Naive thymus-derived CD8-positive, alpha-beta T cell (primary cell): ENCODE data around the gene B3GNT9. TPM values are rescaled to one million over a fixed set of nuclear protein-coding genes. Genes with fewer than 3 reads are reported as not detected.

Experiments used
- ATAC-seq, 2 donors: fragments of 150-1000 bp; cut with Tn5 transposase in 1 of 2; sonication (Bioruptor Pico), chemical (Tn5 transposase) in 1 of 2; 1 replicate in 1 of 2; 2 replicates in 1 of 2; pipeline ENCODE4 v1.10.0; 2021; ENCODE audit warnings: mild to moderate bottlenecking in 2 of 2, moderate library complexity in 2 of 2
- POLR2A ChIA-PET: fragments of 350-600 bp; sonication (Branson Sonifier 250); formaldehyde crosslinking; loops from one replicate; lab custom pipeline; 2021; ENCODE audit warnings: antibody characterized with exemption; lab: Charles Lee
- DNase-seq, 10 donors: peaks; one replicate each; pipeline versions ENCODE4 v3.0.0 to v3.0.0-alpha.2; 2020 to 2022
- H3K27ac Mint-ChIP-seq, 10 donors: one replicate each; pipeline ENCODE4 v1.8.0; 2020 to 2022; ENCODE audit warnings: mild to moderate bottlenecking in 10 of 10, mixed read lengths in 10 of 10, moderate library complexity in 4 of 10, inconsistent platforms in 1 of 10
- H3K27me3 Mint-ChIP-seq, 5 donors: one replicate each; pipeline ENCODE4 v1.8.0; 2021 to 2022; ENCODE audit warnings: mixed read lengths in 5 of 5
- H3K36me3 Mint-ChIP-seq, 3 donors: one replicate each; pipeline ENCODE4 v1.8.0; 2020 to 2022; ENCODE audit warnings: mixed read lengths in 3 of 3, mild to moderate bottlenecking in 2 of 3, inconsistent platforms in 1 of 3
- H3K4me1 Mint-ChIP-seq, 4 donors: one replicate each; pipeline ENCODE4 v1.8.0; 2021 to 2022; ENCODE audit warnings: mixed read lengths in 4 of 4
- H3K4me3 Mint-ChIP-seq, 10 donors: one replicate each; pipeline ENCODE4 v1.8.0; 2020 to 2022; ENCODE audit warnings: mild to moderate bottlenecking in 10 of 10, mixed read lengths in 10 of 10, moderate library complexity in 6 of 10, inconsistent platforms in 1 of 10
- H3K9me3 Mint-ChIP-seq, 9 donors: one replicate each; pipeline ENCODE4 v1.8.0; 2020 to 2022; ENCODE audit warnings: mixed read lengths in 9 of 9, mild to moderate bottlenecking in 3 of 9, inconsistent platforms in 1 of 9, moderate library complexity in 1 of 9
- polyA plus RNA-seq, 3 donors: library from polyadenylated mRNA; unstranded; fragments of 300-500 nt; fragmentation: Illumina TruSeq; gene quantifications; one replicate each; pipeline ENCODE4 v1.2.3, GENCODE V29; 2021
- total RNA-seq, 8 experiments: library from RNA in 2 of 8; stranded (reverse) in 2 of 8; gene quantifications; one replicate each; pipeline ENCODE4 v1.2.3 and lab custom pipeline; 2021 to 2026

Gene B3GNT9
- total and polyA plus RNA-seq, 5 experiments from 2014 or later = 0.19 to 1.8 (median 1.1) TPM

DNA sequence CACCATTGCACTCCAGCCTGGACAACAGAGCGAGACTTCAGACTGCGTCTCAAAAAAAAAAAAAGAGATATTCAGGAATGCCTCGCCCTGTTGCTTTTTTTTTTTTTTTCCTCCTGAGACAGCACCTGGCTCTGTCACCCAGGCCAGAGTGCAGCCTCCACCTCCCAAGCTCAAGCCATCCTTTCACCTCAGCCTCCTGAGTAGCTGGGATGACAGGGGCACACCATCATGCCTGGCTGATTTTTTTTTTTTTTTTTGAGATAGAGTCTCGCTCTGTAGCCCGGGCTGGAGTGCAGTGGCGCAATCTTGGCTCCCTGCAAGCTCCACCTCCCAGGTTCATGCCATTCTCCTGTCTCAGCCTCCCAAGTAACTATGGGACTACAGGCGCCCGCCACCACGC lies 33.1 kb downstream of the B3GNT9 start:
- Mint-ChIP-seq H3K9me3 (no peaks in the 10 kb centered on the region), H3K4me3 (no peak overlapping the region), H3K4me1 (peaks cover 10 to 36% (median 18%) of the 10 kb centered on the region in 4 donors), H3K27ac (no peak overlapping the region), H3K27me3 (no peaks in the 10 kb centered on the region), H3K36me3 (peaks cover 5 to 38% (median 9%) of the 10 kb centered on the region in 3 donors)
- DNase-seq (no peak), ATAC-seq (no peak)
- POLR2A ChIA-PET = interaction anchor here (0.7 kb wide), 2 partner anchors 51 to 60 kb away, joined by 5 to 6 read pairs; no protein-coding TSS in a partner anchor

DNA sequence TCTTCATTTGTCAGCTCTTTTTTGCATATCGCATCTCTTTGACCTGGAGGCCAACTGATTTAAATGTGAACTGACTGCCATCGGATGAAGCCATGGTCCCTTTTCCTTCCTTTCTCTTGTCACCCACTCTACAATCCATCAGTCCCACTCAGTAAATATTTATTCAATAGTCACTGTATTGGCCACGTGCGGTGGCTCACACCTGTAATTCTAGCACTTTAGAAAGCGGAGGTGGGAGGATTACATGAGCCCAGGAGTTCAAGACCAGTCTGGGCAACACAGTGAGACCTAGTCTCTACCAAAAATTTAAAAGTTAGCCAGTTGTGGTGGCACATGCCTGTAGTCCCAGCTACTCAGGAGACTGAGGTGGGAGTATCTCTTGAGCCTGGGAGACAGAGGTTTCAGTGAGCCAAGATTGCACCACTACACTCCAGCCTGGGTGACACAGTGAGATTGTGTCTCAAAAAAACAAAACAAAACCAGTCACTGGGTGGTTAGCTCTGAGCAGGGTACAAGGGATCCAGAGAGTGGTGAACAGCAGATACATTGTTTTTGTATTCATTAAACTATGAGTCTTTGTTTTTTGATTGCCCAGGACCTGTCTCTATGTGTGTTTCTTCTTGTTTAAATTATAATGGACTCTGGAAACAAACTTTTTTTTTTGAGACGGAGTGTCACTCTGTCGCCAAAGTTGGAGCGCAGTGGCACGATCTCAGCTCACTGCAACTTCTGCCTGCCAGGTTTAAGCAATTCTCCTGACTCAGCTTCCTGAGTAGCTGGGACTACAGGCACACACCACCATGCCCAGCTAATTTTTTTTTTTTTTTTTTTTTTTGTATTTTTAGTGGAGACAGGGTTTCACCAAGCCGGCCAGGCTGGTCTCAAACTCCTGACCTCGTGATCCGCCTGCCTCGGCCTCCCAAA lies 34.1 kb downstream of the B3GNT9 start:
- POLR2A ChIA-PET = interaction anchor here (0.7 kb wide), 1 partner anchor 50 kb away, joined by 5 read pairs; no protein-coding TSS in a partner anchor
- ATAC-seq (no peak), DNase-seq (no peak)
- peaks cover 5 to 29% (median 6%) of the 10 kb centered on the region in 3 donors for H3K36me3 Mint-ChIP-seq
- no peak overlapping the region for H3K4me3 Mint-ChIP-seq
- peak overlapping the region in 6 of 10 donors; percentile 19 to 63 (median 40) for H3K27ac Mint-ChIP-seq
- no peaks in the 10 kb centered on the region for H3K9me3 Mint-ChIP-seq
- no peaks in the 10 kb centered on the region for H3K27me3 Mint-ChIP-seq
- H3K4me1 Mint-ChIP-seq = peaks cover 14 to 46% (median 28%) of the 10 kb centered on the region in 4 donors

DNA sequence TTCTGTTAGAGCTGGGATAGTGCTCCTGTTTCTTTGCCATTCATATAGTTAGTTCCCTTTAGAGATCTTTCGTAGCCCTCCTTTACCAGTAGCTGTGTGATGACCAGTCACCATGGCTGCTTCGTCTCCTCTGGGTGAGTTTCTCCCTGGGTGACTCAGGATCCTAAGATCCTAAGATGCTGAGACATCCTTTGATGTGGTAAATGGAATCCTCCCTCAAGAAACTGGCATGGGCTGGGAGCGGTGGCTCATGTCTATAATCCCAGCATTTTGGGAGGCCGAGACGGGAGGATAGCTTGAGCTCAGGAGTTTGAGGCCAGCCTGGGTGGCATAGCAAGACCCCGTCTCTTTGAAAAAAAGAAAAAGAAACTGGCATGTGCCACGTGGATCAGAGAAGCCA lies 35.2 kb downstream of the B3GNT9 start:
- Mint-ChIP-seq H3K36me3 (peaks cover 2 to 24% (median 6%) of the 10 kb centered on the region in 3 donors), H3K9me3 (no peaks in the 10 kb centered on the region), H3K27ac (peak overlapping the region in 1 of 10 donors; percentile 21), H3K4me1 (peaks cover 19 to 56% (median 35%) of the 10 kb centered on the region in 4 donors), H3K27me3 (no peaks in the 10 kb centered on the region), H3K4me3 (no peak overlapping the region)
- POLR2A ChIA-PET = interaction anchor here (0.7 kb wide), 1 partner anchor 9 kb away, joined by 4 read pairs; no protein-coding TSS in a partner anchor
- DNase-seq (no peak), ATAC-seq (no peak)

DNA sequence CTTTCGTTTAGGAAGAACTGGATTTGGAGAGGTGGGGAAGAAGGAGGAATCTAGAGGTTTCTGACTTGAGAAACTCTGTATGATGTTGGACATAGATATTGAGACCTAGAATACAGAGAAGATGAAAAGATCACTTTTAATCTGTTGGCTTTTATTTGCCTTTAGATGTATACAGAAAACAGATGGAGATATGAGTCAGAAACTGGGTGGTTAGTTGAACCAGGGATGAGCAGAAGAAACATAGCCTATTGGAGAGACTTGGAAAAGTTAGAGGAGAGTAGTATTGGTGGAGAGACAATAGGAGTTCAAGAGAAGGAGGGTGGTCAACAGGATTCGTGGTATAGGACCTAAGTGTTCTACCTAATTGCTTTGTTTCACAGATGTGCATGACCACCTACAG lies 36.0 kb downstream of the B3GNT9 start:
- H3K4me1 Mint-ChIP-seq = peaks cover 23 to 58% (median 42%) of the 10 kb centered on the region in 4 donors

DNA sequence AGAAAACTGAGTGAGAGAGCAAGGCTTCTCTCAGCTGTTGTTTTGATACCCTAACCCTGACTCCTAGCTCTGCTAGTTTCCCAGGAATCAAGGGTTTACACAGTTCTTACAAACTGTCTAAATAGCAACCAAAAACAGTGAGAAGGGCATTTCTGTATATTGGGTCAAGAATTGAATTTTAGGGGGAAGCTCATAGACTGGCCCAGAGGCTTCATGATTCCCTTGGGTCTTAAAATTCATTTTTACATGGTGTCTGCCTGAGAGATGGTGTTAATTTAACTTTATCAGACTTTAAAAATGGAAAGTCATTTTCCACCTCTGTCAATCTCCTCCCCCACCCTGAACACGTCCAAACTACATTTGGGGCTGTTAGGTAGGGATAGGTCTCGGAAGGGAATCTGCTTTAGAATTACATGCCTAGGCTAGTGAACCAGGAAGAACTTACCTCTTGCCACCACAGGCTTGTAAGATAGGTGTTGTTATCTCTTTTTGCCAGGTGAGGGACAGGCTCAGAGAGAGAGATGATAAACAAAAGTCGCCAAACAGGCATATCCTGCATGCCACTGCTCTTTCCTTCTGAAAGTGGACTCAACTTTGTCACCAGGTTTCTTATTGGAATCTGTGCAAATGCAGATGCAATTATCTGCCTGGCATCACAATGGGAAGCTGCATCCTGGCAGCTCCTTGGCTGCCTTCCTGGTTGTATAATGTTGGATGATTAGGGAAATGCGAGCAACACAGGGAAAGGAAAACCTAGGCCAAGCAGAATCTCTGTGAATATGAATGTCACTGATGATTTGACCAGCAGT lies 38.0 kb downstream of the B3GNT9 start:
- peak overlapping the region in 3 of 10 donors; percentile 26 to 74 (median 58) for H3K27ac Mint-ChIP-seq
- ATAC-seq = no peak
- H3K4me3 Mint-ChIP-seq = no peak overlapping the region
- no peaks in the 10 kb centered on the region for H3K27me3 Mint-ChIP-seq
- DNase-seq = no peak
- no peaks in the 10 kb centered on the region for H3K9me3 Mint-ChIP-seq
- H3K36me3 Mint-ChIP-seq = peaks cover 0 to 10% (median 2%) of the 10 kb centered on the region in 3 donors
- peaks cover 26 to 62% (median 49%) of the 10 kb centered on the region in 4 donors for H3K4me1 Mint-ChIP-seq
- POLR2A ChIA-PET = interaction anchor here (0.5 to 0.8 kb wide), 3 partner anchors 11 to 56 kb away, joined by 3 to 11 read pairs (median 3); partner anchors contain the start of genes FBXL8 and TRADD

More for the DNA sequence above, 36.0 kb downstream of the B3GNT9 start:
- POLR2A ChIA-PET = no interaction called here
- H3K27me3 Mint-ChIP-seq = no peaks in the 10 kb centered on the region
- no peak for ATAC-seq
- H3K9me3 Mint-ChIP-seq = no peaks in the 10 kb centered on the region
- peak overlapping the region in 6 of 10 donors; percentile 16 to 48 (median 28) for H3K27ac Mint-ChIP-seq
- no peak overlapping the region for H3K4me3 Mint-ChIP-seq
- DNase-seq = no peak
- peaks cover 0 to 17% (median 3%) of the 10 kb centered on the region in 3 donors for H3K36me3 Mint-ChIP-seq

DNA sequence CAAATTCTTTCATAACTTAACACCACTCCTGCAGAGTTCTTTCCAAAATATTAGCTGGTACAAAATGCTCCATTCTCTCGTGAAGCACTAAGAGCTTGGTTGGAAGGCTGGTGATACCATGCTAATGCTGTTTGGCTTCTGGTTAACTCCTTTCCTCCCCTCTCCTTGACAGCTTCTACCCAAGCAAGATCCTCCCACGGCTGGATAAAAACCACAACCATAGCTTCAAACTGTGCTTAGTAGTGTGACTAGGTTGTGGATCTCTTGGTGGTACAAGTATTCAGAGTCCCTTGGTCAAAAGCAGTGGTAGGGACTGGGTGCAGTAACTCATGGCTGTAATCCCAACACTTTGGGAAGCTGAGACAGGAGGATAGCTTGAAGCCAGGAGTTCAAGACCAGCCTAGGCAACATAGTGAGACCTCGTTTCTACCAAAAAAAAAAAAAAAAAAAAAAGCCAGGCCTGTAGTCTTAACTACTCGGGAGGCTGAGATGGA lies 38.8 kb downstream of the B3GNT9 start:
- no peaks in the 10 kb centered on the region for H3K9me3 Mint-ChIP-seq

DNA sequence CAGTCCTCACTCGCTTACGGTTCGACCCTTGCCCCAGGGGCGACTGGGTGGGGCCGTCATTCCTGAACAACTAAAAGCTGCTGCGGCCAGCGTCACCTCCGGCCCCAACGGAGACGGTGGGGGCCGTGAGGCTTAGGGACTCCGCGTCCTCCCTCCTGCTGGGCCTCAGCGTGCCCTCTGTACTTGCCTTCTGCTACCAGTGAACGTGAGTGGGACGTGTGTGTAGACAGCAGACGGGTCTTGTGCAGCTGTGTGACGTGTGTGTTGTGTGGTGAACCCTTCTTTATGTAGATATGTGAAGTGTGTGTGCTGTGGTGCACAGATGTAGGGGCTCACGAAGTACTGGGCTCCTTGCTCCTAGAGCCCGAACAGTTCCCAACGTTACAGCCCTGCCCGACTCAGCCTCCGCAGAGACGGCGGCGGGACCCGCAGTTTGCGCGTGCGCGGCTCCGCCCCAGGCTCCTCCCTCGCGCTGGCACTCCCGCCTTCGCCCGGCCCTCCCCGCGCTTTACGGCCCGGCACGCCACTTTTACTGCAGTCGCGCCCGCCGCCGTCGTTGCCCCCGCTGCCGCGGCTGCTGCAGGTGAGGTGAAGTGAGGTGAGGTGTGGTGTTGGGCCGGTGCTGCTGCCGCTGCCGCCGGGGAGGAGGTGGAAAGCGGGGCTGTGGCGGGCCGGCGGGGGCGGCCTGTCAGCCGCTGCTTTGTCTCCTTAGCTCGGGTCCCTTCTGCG lies 41.2 kb downstream of the B3GNT9 start, which contains the start of gene PHAF1:
TSS of gene PHAF1 (plus strand) at position 535 of the 729 bp plus-strand sequence. CDS start 235 bp downstream, outside the sequence.
- peaks cover 19 to 50% (median 41%) of the 10 kb centered on the region in 4 donors for H3K4me1 Mint-ChIP-seq
- peak within 1 kb of the TSS; percentile 84 to 96 (median 91) for H3K27ac Mint-ChIP-seq
- H3K9me3 Mint-ChIP-seq = no peaks in the 10 kb centered on the region
- ATAC-seq (peak; percentile 90 to 93), DNase-seq (peak; percentile 91 to 99 (median 97))
- H3K4me3 Mint-ChIP-seq = peak within 1 kb of the TSS; percentile 90 to 98 (median 94)
- no peaks in the 10 kb centered on the region for H3K27me3 Mint-ChIP-seq
- H3K36me3 Mint-ChIP-seq = peaks cover 0 to 2% (median 2%) of the 10 kb centered on the region in 3 donors
- POLR2A ChIA-PET = interaction anchor here (0.6 to 1.7 kb wide), 9 partner anchors 12 to 152 kb away, joined by 3 to 8 read pairs (median 5); partner anchors contain the start of genes B3GNT9, CBFB, FBXL8 and TRADD

More for the DNA sequence above, 38.8 kb downstream of the B3GNT9 start:
- peaks cover 26 to 59% (median 49%) of the 10 kb centered on the region in 4 donors for H3K4me1 Mint-ChIP-seq
- ATAC-seq (no peak), DNase-seq (no peak)
- H3K27ac Mint-ChIP-seq = peak overlapping the region in 3 of 10 donors; percentile 26 to 74 (median 48)
- H3K27me3 Mint-ChIP-seq = no peaks in the 10 kb centered on the region
- H3K4me3 Mint-ChIP-seq = peak overlapping the region in 5 of 10 donors; percentile 14 to 98 (median 91)
- POLR2A ChIA-PET = interaction anchor here (0.8 kb wide), 1 partner anchor 47 kb away, joined by 11 read pairs; the partner anchor contains the start of genes FBXL8 and TRADD
- peaks cover 0 to 8% (median 2%) of the 10 kb centered on the region in 3 donors for H3K36me3 Mint-ChIP-seq

DNA sequence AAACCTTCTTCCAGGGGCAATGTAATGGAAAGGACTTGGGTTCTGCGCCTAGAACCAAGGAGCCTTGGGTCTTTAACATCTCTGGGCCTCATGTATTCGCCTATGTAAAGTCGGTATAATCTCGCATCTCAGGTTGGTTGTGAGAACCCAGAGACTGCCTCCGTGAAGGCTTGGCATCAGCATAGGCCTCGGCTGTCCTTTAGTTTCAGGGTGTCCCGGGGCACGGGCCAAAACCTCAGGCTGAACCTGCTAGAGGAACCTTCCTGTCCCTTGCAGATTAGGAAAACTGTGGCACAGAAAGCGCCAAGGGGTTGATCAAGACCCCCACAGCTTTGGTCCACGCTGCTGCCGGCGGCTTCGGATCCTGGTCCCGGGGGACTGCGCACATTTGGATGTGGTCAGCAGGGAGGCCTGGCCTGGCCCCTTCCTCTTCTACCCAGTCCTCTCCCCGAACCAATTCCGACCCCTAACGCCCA lies 41.8 kb downstream of the B3GNT9 start:
- peak overlapping the region in 7 of 10 donors; percentile 84 to 94 (median 90) for H3K27ac Mint-ChIP-seq
- DNase-seq = no peak
- POLR2A ChIA-PET = interaction anchor here (0.6 to 1.7 kb wide), 5 partner anchors 12 to 91 kb away, joined by 3 to 8 read pairs (median 5); partner anchors contain the start of genes CBFB, FBXL8 and TRADD
- H3K36me3 Mint-ChIP-seq = peaks cover 0 to 2% (median 0%) of the 10 kb centered on the region in 3 donors
- peak overlapping the region; percentile 90 to 98 (median 94) for H3K4me3 Mint-ChIP-seq
- H3K4me1 Mint-ChIP-seq = peaks cover 16 to 47% (median 38%) of the 10 kb centered on the region in 4 donors
- no peak for ATAC-seq
- no peaks in the 10 kb centered on the region for H3K9me3 Mint-ChIP-seq
- no peaks in the 10 kb centered on the region for H3K27me3 Mint-ChIP-seq

DNA sequence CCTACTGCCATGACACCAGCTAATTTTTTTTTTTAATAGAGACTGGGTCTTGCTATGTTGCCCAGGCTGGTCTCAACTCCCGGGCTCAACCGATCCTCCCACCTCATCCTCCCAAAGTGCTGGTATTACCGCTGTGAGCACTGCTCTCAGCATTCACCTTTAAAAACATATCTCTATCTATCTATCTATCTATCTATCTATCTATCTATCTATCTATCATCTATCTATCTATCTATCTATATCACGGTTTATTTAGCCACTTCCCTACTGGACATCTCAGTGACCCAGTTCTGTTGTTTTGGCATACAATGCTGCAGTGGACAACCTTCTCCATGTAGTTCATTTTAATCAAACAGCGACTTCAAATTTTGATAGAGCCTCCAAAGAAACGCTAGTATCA lies 42.3 kb downstream of the B3GNT9 start:
- Mint-ChIP-seq H3K27me3 (no peaks in the 10 kb centered on the region), H3K27ac (peak overlapping the region in 1 of 10 donors; percentile 37), H3K36me3 (peaks cover 0 to 2% (median 0%) of the 10 kb centered on the region in 3 donors), H3K9me3 (no peaks in the 10 kb centered on the region), H3K4me1 (peaks cover 16 to 44% (median 36%) of the 10 kb centered on the region in 4 donors), H3K4me3 (peak overlapping the region in 5 of 10 donors; percentile 8 to 95 (median 18))
- DNase-seq = no peak
- ATAC-seq = no peak
- POLR2A ChIA-PET = no interaction called here

DNA sequence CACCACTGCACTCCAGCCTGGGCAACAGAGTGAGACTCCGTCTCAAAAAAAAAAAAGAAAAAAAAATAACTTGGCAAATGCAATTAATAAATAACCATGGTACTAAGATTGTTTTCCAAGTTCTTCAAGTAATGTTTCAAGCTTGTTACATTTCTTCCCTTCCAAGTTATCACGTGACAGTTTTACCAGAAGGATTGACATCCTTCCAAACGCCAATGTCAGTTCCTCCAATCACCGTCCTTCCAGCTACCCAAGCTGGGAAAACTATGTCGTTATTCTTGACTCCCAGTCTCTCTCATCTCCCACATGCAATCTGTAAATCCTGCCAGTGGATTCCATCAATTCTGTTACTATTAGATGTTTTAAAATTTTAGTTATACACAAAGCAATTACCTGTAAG lies 44.9 kb downstream of the B3GNT9 start:
- POLR2A ChIA-PET = no interaction called here
- Mint-ChIP-seq H3K36me3 (no peaks in the 10 kb centered on the region), H3K4me1 (peaks cover 7 to 22% (median 15%) of the 10 kb centered on the region in 4 donors), H3K27me3 (no peaks in the 10 kb centered on the region), H3K9me3 (no peaks in the 10 kb centered on the region), H3K4me3 (no peak overlapping the region), H3K27ac (no peak overlapping the region)
- no peak for ATAC-seq
- no peak for DNase-seq

DNA sequence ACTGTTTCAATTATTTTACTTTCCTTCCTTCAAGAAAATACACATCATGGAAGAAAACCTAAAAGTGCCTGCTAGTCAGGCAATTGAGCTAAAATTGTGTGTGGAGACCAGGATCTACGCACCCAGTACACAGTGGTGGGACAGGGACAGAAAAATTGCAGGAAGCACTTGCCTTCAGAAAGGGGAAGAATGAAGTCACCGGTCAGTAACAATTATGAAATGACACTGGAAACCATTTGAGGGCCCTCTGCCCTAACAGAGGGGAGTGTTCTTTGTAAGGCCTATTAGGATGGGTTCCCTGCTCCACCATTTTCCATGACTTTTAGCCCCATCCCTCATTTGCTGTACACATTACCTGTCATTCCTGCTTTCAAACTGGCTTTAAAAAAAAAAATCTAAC lies 45.6 kb downstream of the B3GNT9 start:
- Mint-ChIP-seq H3K27me3 (no peaks in the 10 kb centered on the region), H3K27ac (peak overlapping the region in 1 of 10 donors; percentile 7), H3K36me3 (no peaks in the 10 kb centered on the region), H3K4me1 (peaks cover 3 to 15% (median 10%) of the 10 kb centered on the region in 4 donors), H3K4me3 (no peak overlapping the region), H3K9me3 (no peaks in the 10 kb centered on the region)
- ATAC-seq (no peak), DNase-seq (no peak)
- POLR2A ChIA-PET = no interaction called here
